OCI-LY7 (cell line): ENCODE results near the gene POU2AF3. TPM values are rescaled to one million over a fixed set of nuclear protein-coding genes. Genes with fewer than 3 reads are reported as not detected.
A peak's percentile ranks its signal among the peaks of the same experiment; 100 is the strongest.

Experiments used
- BruUV-seq: library from RNA; stranded (reverse); fragments of 400-500 nt; replicated peaks from 2 replicates; lab custom pipeline; 2021; lab: Mats Ljungman, UMichigan
- CTCF ChIA-PET: fragments of 300-600 bp; sonication (Branson Sonifier 250); formaldehyde crosslinking; loops from one replicate; lab custom pipeline; 2022; ENCODE audit warnings: antibody characterized with exemption; ENCODE audit not compliant: unreplicated experiment; lab: Charles Lee
- POLR2A ChIA-PET: fragments of 300-600 bp; sonication (Branson Sonifier 250); formaldehyde crosslinking; loops from one replicate; lab custom pipeline; 2022; ENCODE audit warnings: antibody characterized with exemption; lab: Charles Lee
- DNase-seq: peaks from one replicate; pipeline ENCODE4 v3.0.0-alpha.2; 2015; ENCODE audit warnings: low spot score
- H2AFZ ChIP-seq: fragments of 200-600 bp; sonication (generic), shearing (Covaris generic); 2 replicates; pipeline ENCODE4 v1.6.1; 2014; ENCODE audit warnings: mild to moderate bottlenecking, antibody characterized with exemption, low read length, moderate library complexity
- H3K27ac ChIP-seq: fragments of 200-600 bp; sonication (generic); 2 replicates; pipeline ENCODE4 v1.5.1; 2014; ENCODE audit warnings: mixed run types, low read depth, mild to moderate bottlenecking, moderate library complexity, low read length, inconsistent platforms; ENCODE audit not compliant: poor library complexity, severe bottlenecking
- H3K36me3 ChIP-seq: fragments of 200-600 bp; sonication (generic); 2 replicates; pipeline ENCODE4 v1.6.1; 2014; ENCODE audit warnings: mild to moderate bottlenecking, antibody characterized with exemption, low read length, moderate library complexity, mixed read lengths; ENCODE audit not compliant: insufficient read depth
- H3K4me1 ChIP-seq: fragments of 200-600 bp; sonication (generic); 2 replicates; pipeline ENCODE4 v1.5.1; 2014; ENCODE audit warnings: mild to moderate bottlenecking, low read length; ENCODE audit not compliant: insufficient read depth, poor library complexity, severe bottlenecking
- H3K4me2 ChIP-seq: fragments of 200-600 bp; sonication (generic); 2 replicates; pipeline ENCODE4 v1.6.1; 2014; ENCODE audit warnings: mild to moderate bottlenecking, low read length
- H3K4me3 ChIP-seq: fragments of 200-600 bp; sonication (generic); 2 replicates; pipeline ENCODE4 v1.5.1; 2014; ENCODE audit warnings: mild to moderate bottlenecking, low read depth, low read length; ENCODE audit not compliant: poor library complexity, severe bottlenecking
- H3K79me2 ChIP-seq: fragments of 200-600 bp; sonication (generic); 2 replicates; pipeline ENCODE4 v1.6.1; 2016; ENCODE audit warnings: low read depth, mild to moderate bottlenecking, low read length, moderate library complexity, mixed read lengths; ENCODE audit not compliant: insufficient read depth
- H3K9me2 ChIP-seq: fragments of 200-600 bp; sonication (generic); 2 replicates; pipeline ENCODE4 v1.6.1; 2016; ENCODE audit warnings: mild to moderate bottlenecking, low read length, mixed read lengths; ENCODE audit not compliant: insufficient read depth
- H3K9me3 ChIP-seq: fragments of 200-600 bp; sonication (generic); 2 replicates; pipeline ENCODE4 v1.6.1; 2014; ENCODE audit warnings: mild to moderate bottlenecking, mixed run types, low read length, mixed read lengths
- H4K20me1 ChIP-seq: fragments of 200-600 bp; sonication (generic); 2 replicates; pipeline ENCODE4 v1.6.1; 2014; ENCODE audit warnings: mild to moderate bottlenecking, antibody characterized with exemption, low read length, moderate library complexity, mixed read lengths; ENCODE audit not compliant: insufficient read depth
- EZH2phosphoT487 ChIP-seq: fragments of 200-600 bp; sonication (generic); IDR thresholded peaks from 2 replicates; pipeline ENCODE4 v1.6.1; 2018; ENCODE audit warnings: low read depth, borderline replicate concordance, mild to moderate bottlenecking, mixed run types, antibody characterized with exemption, low read length, moderate library complexity, mixed read lengths
- intact Hi-C: fragments of 100-400 bp; cut with micrococcal nuclease; formaldehyde crosslinking; loops from one replicate; pipeline ENCODE4 v1.10.0; 2022; ENCODE audit not compliant: unreplicated experiment
- total RNA-seq, 2 experiments: library from RNA; depleted of rRNA in 1 of 2; stranded (reverse); fragments of >200 nt in 1 of 2; shearing (Covaris generic) in 1 of 2; gene quantifications; 2 replicates each; pipeline ENCODE4 v1.2.3, GENCODE V29; 2014 to 2022
- TF ChIP-seq, protein P1 (sequence below): fragments of 200-600 bp; sonication (generic); conservative IDR thresholded peaks from 2 replicates; pipeline ENCODE4 v1.5.1; 2014; ENCODE audit warnings: mild to moderate bottlenecking, antibody characterized with exemption, low read length, moderate library complexity, mixed read lengths

Gene POU2AF3
- total RNA-seq, 2 experiments from 2014 or later: not detected

DNA sequence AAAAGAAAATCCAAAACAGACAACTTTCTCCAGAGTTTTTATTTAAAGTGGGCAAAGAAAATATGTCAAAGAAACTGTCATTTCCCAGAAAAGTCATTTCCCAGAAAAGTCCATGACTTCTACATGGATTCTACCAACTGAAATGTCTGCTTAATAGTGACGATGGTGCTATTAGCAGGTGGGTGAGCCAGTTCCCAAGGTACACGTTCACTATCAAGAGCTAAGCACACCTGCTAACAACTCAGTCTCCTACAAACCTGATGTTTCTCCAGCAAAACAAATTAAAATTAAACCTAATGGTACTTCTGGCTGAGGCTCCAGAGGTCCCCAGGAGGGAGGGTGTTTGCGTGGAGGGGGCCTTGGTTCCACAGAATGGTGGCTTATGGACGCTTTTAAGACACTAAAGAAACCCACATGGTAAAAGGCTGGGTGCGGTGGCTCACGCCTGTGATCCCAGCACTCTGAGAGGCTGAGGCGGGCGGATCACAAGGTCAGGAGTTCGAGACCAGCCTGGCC lies 53.9 kb downstream of the POU2AF3 start:
- H3K4me1 ChIP-seq: peaks cover 17% of the 10 kb centered on the region
- no peak overlapping the region for H3K27ac ChIP-seq
- no peaks in the 10 kb centered on the region for H3K79me2 ChIP-seq
- H3K36me3 ChIP-seq: peaks cover 78% of the 10 kb centered on the region
- ChIA-PET POLR2A (interaction anchor here (0.7 kb wide), 1 partner anchor 72 kb away, joined by 3 read pairs; no protein-coding TSS in a partner anchor), CTCF (no interaction called here)
- TF ChIP-seq EZH2phosphoT487: no peak
- BruUV-seq: no TSS peak
- H4K20me1 ChIP-seq: peaks cover 10% of the 10 kb centered on the region; the same call in 1 of the 2 replicates
- intact Hi-C loops: no loop called here
- H3K4me3 ChIP-seq: no peak overlapping the region
- DNase-seq: no peak
- no peaks in the 10 kb centered on the region for H3K9me2 ChIP-seq
- no peaks in the 10 kb centered on the region for H3K9me3 ChIP-seq
- H3K4me2 ChIP-seq: no peak overlapping the region
- no peak overlapping the region for H2AFZ ChIP-seq

DNA sequence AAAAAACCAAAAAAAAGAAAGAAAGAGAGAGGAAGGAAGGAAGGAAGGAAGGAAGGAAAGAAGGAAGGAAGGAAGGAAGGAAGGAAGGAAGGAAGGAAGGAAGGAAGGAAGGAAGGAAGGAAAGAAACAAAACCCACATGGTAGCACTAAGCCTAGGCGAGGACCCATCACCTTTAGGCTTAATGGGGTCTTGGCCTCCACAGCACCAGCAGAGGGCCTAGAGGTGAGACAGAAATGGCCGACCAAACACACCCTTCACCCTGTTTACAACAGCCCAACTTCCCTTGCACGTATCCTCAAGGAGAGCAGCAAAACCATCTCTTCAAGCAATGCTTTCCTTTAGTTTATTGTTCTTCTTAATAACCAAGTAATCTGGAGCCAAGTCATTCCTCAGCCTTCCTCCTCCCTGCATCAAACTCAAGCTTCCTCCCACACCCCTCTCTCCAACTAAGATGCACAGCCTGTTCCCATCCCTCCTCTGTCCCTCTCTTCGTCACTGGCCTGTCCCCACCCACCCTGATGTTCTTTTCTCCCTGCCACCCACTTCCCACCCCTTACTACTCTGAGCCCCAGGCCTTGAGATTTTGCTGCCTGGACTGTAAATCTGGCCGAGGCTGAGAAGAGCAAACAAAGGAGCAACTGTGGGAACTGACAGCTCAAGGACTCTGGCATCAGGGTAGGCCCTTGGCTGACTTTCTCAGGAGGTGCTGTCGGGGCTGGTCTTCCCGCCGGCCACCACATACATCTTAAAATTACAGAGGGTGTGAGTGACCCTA lies 54.8 kb downstream of the POU2AF3 start:
- H3K36me3 ChIP-seq: peaks cover 86% of the 10 kb centered on the region

More for the DNA sequence above, 54.8 kb downstream of the POU2AF3 start:
- CTCF ChIA-PET: no interaction called here
- Histone ChIP-seq H4K20me1 (peaks cover 10% of the 10 kb centered on the region; the same call in 1 of the 2 replicates), H3K79me2 (no peaks in the 10 kb centered on the region), H3K4me2 (no peak overlapping the region), H3K4me1 (peaks cover 17% of the 10 kb centered on the region), H3K9me2 (no peaks in the 10 kb centered on the region), H3K27ac (no peak overlapping the region), H3K9me3 (no peaks in the 10 kb centered on the region), H3K4me3 (no peak overlapping the region), H2AFZ (no peak overlapping the region)
- intact Hi-C loops: no loop called here
- peak; percentile 36 for DNase-seq
- TSS peak; percentile 71 for BruUV-seq
- POLR2A ChIA-PET: interaction anchor here (0.7 kb wide), 1 partner anchor 71 kb away, joined by 3 read pairs; no protein-coding TSS in a partner anchor
- TF ChIP-seq EZH2phosphoT487: no peak
- TF ChIP-seq, protein P1, sequence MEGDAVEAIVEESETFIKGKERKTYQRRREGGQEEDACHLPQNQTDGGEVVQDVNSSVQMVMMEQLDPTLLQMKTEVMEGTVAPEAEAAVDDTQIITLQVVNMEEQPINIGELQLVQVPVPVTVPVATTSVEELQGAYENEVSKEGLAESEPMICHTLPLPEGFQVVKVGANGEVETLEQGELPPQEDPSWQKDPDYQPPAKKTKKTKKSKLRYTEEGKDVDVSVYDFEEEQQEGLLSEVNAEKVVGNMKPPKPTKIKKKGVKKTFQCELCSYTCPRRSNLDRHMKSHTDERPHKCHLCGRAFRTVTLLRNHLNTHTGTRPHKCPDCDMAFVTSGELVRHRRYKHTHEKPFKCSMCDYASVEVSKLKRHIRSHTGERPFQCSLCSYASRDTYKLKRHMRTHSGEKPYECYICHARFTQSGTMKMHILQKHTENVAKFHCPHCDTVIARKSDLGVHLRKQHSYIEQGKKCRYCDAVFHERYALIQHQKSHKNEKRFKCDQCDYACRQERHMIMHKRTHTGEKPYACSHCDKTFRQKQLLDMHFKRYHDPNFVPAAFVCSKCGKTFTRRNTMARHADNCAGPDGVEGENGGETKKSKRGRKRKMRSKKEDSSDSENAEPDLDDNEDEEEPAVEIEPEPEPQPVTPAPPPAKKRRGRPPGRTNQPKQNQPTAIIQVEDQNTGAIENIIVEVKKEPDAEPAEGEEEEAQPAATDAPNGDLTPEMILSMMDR: 0 out of 2 replicates have a peak, but pooled peaks have one; percentile 34
